Endothelial cell of umbilical vein (primary cell): ENCODE measurements around the gene TMPRSS9. TPM values are rescaled to one million over a fixed set of nuclear protein-coding genes. Genes with fewer than 3 reads are reported as not detected.

Experiments
- BruUV-seq: library from RNA; stranded (reverse); fragments of 400-500 nt; replicated peaks from 2 replicates; lab custom pipeline; 2021; lab: Mats Ljungman, UMichigan
- CTCF ChIA-PET: fragments of 300-600, 350-600 bp; sonication (Branson Sonifier 250); formaldehyde crosslinking; loops from one replicate; lab custom pipeline; 2021; ENCODE audit warnings: antibody characterized with exemption, inconsistent platforms; lab: Charles Lee
- POLR2A ChIA-PET: fragments of 300-600, 350-600 bp; sonication (Branson Sonifier 250); formaldehyde crosslinking; loops from one replicate; lab custom pipeline; 2021; ENCODE audit warnings: antibody characterized with exemption, inconsistent platforms; lab: Charles Lee
- DNase-seq: peaks from one replicate; pipeline ENCODE4 v3.0.0-alpha.2; 2011; ENCODE audit warnings: low read depth, low spot score
- FAIRE-seq: peaks from 2 replicates; lab custom pipeline; 2011; peaks lifted over from hg19 to GRCh38; lab: Jason Lieb, UNC
- H2AFZ ChIP-seq: 2 replicates; pipeline ENCODE4 v1.6.0; 2012; ENCODE audit warnings: low read depth, low read length, control low read depth, inconsistent platforms
- H3K27ac ChIP-seq: 2 replicates; pipeline ENCODE4 v1.5.1; 2011; ENCODE audit warnings: low read depth, mild to moderate bottlenecking, control low read depth, low read length, moderate library complexity; ENCODE audit not compliant: insufficient read depth
- H3K27me3 ChIP-seq, 2 experiments: 2 replicates each; pipeline versions ENCODE4 v1.6.0 to v1.6.1; 2011; ENCODE audit warnings: low read length in 2 of 2, mixed read lengths in 1 of 2; ENCODE audit not compliant: control insufficient read depth in 2 of 2, insufficient read depth in 2 of 2
- H3K36me3 ChIP-seq, 2 experiments: 2 replicates in 1 of 2; 3 replicates in 1 of 2; pipeline ENCODE4 v1.5.1; 2011; ENCODE audit warnings: low read length in 2 of 2, mild to moderate bottlenecking in 1 of 2, moderate library complexity in 1 of 2; ENCODE audit not compliant: control insufficient read depth in 2 of 2, insufficient read depth in 2 of 2; ENCODE audit errors: extremely low read depth in 1 of 2
- H3K4me1 ChIP-seq: 3 replicates; pipeline ENCODE4 v1.5.1; 2011; ENCODE audit warnings: mild to moderate bottlenecking, low read length; ENCODE audit not compliant: control insufficient read depth, insufficient read depth; ENCODE audit errors: extremely low read depth
- H3K4me2 ChIP-seq: 2 replicates; pipeline ENCODE4 v1.6.1; 2011; ENCODE audit warnings: low read length, control low read depth, mixed read lengths; ENCODE audit not compliant: insufficient read depth
- H3K4me3 ChIP-seq, 3 experiments: fragments of 200-600 bp in 1 of 3; sonication (generic), shearing (Covaris generic) in 1 of 3; replicated peaks in 1 of 3; 2 replicates each; pipeline ENCODE4 v1.5.1; 2011 to 2016; ENCODE audit warnings: control low read depth in 3 of 3, low read length in 3 of 3, mild to moderate bottlenecking in 2 of 3, inconsistent platforms in 1 of 3, low read depth in 1 of 3, moderate library complexity in 1 of 3; ENCODE audit not compliant: insufficient read depth in 1 of 3
- H3K79me2 ChIP-seq: 2 replicates; pipeline ENCODE4 v1.6.0; 2012; ENCODE audit warnings: low read length, inconsistent platforms; ENCODE audit not compliant: control insufficient read depth, insufficient read depth
- H3K9ac ChIP-seq: replicated peaks from 2 replicates; pipeline ENCODE3; 2011; ENCODE audit warnings: low read length, control low read depth; ENCODE audit not compliant: insufficient read depth; ENCODE audit errors: extremely low read depth
- H3K9me1 ChIP-seq: replicated peaks from 3 replicates; pipeline ENCODE4 v1.6.0; 2011; ENCODE audit warnings: mild to moderate bottlenecking, low read length; ENCODE audit not compliant: control insufficient read depth, insufficient read depth; ENCODE audit errors: extremely low read depth
- H3K9me3 ChIP-seq: replicated peaks from 2 replicates; pipeline ENCODE4 v1.5.1; 2012; ENCODE audit warnings: low read length, inconsistent platforms; ENCODE audit not compliant: control insufficient read depth, insufficient read depth
- H4K20me1 ChIP-seq: replicated peaks from 2 replicates; pipeline ENCODE3; 2011; ENCODE audit warnings: mild to moderate bottlenecking, low read length; ENCODE audit not compliant: control insufficient read depth, insufficient read depth; ENCODE audit errors: extremely low read depth
- EZH2 ChIP-seq: IDR thresholded peaks from 2 replicates; pipeline ENCODE4 v1.6.1; 2012; ENCODE audit warnings: borderline replicate concordance, low read depth, mild to moderate bottlenecking, moderate library complexity, low read length, inconsistent platforms; ENCODE audit not compliant: severe bottlenecking
- FOS ChIP-seq: IDR thresholded peaks from 2 replicates; pipeline ENCODE4 v1.6.1; 2011; ENCODE audit warnings: mild to moderate bottlenecking, low read length, moderate library complexity, borderline replicate concordance; ENCODE audit not compliant: insufficient read depth
- GATA2 ChIP-seq: IDR thresholded peaks from 2 replicates; pipeline ENCODE4 v1.7.0; 2011; ENCODE audit warnings: low read depth, mild to moderate bottlenecking, moderate library complexity, mixed read lengths, low read length; ENCODE audit not compliant: insufficient read length, insufficient read depth
- JUN ChIP-seq: IDR thresholded peaks from 2 replicates; pipeline ENCODE4 v1.6.1; 2011; ENCODE audit warnings: borderline replicate concordance, low read depth; ENCODE audit not compliant: insufficient read length, insufficient read depth
- MYC ChIP-seq: IDR thresholded peaks from one replicate; pipeline ENCODE4 v1.6.1; 2011; ENCODE audit warnings: mild to moderate bottlenecking, low read depth, low read length
- POLR2A ChIP-seq: IDR thresholded peaks from 2 replicates; pipeline ENCODE4 v1.6.1; 2012; ENCODE audit warnings: low read depth, mild to moderate bottlenecking, control low read depth, low read length
- POLR2AphosphoS5 ChIP-seq: IDR thresholded peaks from 2 replicates; pipeline ENCODE4 v1.6.1; 2012; ENCODE audit warnings: low read depth, mild to moderate bottlenecking, control low read depth, low read length, moderate library complexity; ENCODE audit not compliant: insufficient read depth
- dilution Hi-C: fragments of 300-500 bp; cut with MboI; formaldehyde crosslinking; loops from one replicate; pipeline ENCODE4 v1.15.0; 2019; ENCODE audit warnings: low sequenced_read_pairs; ENCODE audit not compliant: extremely low pct_ligation_motif_present
- intact Hi-C: fragments of 100-400 bp; cut with micrococcal nuclease; formaldehyde crosslinking; loops from one replicate; pipeline ENCODE4 v1.10.0; 2022
- polyA plus RNA-seq, 4 experiments: library from polyadenylated mRNA; depleted of rRNA in 3 of 4; stranded (reverse) in 3 of 4; unstranded in 1 of 4; fragments of >200 nt; gene quantifications; 2 replicates each; pipeline versions ENCODE4 v1.2.1 to v1.2.3, GENCODE V29; 2011 to 2012; ENCODE audit warnings: missing spikeins in 1 of 4
- total RNA-seq: library from RNA; stranded (reverse); gene quantifications from 2 replicates; pipeline ENCODE4 v1.2.3, GENCODE V29; 2021
- TF ChIP-seq, protein P1 (sequence below), 2 donors: IDR thresholded peaks; 1 replicate in 1 of 2; 2 replicates in 1 of 2; pipeline ENCODE4 v1.5.1; 2011; ENCODE audit warnings: low read length in 2 of 2, mild to moderate bottlenecking in 2 of 2, moderate library complexity in 2 of 2, control low read depth in 1 of 2, inconsistent platforms in 1 of 2, low read depth in 1 of 2; ENCODE audit not compliant: insufficient read depth in 1 of 2; ENCODE audit errors: extremely low read depth in 1 of 2
- TF ChIP-seq, protein P2 (sequence below): IDR thresholded peaks from 2 replicates; pipeline ENCODE4 v1.6.1; 2011; ENCODE audit not compliant: insufficient read depth, insufficient read length

The TMPRSS9 gene
- total and polyA plus RNA-seq, 2 donors (not counting 3 experiments of a cell fraction or from before 2014, with no cell fraction given): not detected

DNA sequence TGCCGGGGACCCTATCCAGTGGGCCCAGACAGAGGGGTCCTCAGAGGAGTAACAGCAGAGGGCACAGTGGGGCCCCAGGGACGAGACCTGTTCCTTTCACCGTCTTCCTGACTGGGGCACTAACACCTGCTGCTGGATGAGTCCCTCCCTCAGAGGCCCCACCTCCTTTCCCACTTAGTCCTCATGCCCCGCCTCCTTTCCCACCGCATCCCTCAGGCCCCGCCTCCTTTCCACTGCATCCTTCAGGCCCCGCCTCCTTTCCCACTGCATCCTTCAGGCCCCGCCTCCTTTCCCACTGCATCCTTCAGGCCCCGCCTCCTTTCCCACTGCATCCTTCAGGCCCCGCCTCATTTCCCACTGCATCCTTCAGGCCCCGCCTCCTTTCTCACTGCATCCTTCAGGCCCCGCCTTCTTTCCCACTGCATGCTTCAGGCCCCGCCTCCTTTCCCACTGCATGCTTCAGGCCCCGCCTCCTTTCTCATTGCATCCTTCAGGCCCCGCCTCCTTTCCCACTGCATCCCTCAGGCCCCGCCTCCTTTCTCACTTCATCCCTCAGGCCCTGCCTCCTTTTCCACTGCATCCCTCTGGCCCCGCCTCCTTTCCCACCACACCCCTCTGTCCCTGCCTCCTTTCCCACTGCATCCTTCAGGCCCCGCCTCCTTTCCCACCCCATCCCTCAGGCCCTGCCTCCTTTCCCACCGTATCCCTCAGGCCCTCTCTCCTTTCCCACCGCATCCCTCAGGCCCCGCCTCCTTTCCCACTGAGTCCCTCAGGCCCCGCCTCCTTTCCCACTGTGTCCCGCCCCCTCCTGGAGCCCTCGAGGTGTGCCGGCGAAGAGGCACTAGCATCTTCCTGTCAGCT is 24.8 kb upstream of the TMPRSS9 start:
- dilution Hi-C loops (no loop called here), intact Hi-C loops (no loop called here)
- Histone ChIP-seq H4K20me1 (no peaks in the 10 kb centered on the region), H3K4me2 (no peak overlapping the region), H3K9me1 (no peaks in the 10 kb centered on the region), H3K27me3 (no peaks in the 10 kb centered on the region), H3K9ac (no peak overlapping the region), H3K27ac (no peak overlapping the region), H3K4me1 (no peaks in the 10 kb centered on the region), H3K9me3 (no peaks in the 10 kb centered on the region), H3K79me2 (peaks cover 17% of the 10 kb centered on the region), H3K36me3 (no peaks in the 10 kb centered on the region), H2AFZ (no peak overlapping the region), H3K4me3 (no peak overlapping the region)
- DNase-seq (no peak), FAIRE-seq (no peak)
- TF ChIP-seq POLR2AphosphoS5 (no peak), MYC (no peak), POLR2A (no peak), FOS (no peak), JUN (no peak), EZH2 (no peak), GATA2 (no peak)
- TF ChIP-seq, protein P1, sequence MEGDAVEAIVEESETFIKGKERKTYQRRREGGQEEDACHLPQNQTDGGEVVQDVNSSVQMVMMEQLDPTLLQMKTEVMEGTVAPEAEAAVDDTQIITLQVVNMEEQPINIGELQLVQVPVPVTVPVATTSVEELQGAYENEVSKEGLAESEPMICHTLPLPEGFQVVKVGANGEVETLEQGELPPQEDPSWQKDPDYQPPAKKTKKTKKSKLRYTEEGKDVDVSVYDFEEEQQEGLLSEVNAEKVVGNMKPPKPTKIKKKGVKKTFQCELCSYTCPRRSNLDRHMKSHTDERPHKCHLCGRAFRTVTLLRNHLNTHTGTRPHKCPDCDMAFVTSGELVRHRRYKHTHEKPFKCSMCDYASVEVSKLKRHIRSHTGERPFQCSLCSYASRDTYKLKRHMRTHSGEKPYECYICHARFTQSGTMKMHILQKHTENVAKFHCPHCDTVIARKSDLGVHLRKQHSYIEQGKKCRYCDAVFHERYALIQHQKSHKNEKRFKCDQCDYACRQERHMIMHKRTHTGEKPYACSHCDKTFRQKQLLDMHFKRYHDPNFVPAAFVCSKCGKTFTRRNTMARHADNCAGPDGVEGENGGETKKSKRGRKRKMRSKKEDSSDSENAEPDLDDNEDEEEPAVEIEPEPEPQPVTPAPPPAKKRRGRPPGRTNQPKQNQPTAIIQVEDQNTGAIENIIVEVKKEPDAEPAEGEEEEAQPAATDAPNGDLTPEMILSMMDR (IDR thresholded peaks at IDR 0.05; ENCODE audit: extremely low read depth in 1 of 2, insufficient read depth in 1 of 2, low read depth in 1 of 2, low read length in 2 of 2): no peak
- TF ChIP-seq, protein P2, sequence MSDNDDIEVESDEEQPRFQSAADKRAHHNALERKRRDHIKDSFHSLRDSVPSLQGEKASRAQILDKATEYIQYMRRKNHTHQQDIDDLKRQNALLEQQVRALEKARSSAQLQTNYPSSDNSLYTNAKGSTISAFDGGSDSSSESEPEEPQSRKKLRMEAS: no peak
- ChIA-PET CTCF (no interaction called here), POLR2A (no interaction called here)
- BruUV-seq: no TSS peak
